ENCODE results near the gene DHRS11. TPM values are rescaled to one million over a fixed set of nuclear protein-coding genes. Genes with fewer than 3 reads are reported as not detected.

Gene DHRS11
- total and polyA plus RNA-seq, 10 of the 15 experiments (the other 5 are each of a cell fraction or from before 2014, with no cell fraction given) = 3.4 to 23.0 (median 14.5) TPM

DNA sequence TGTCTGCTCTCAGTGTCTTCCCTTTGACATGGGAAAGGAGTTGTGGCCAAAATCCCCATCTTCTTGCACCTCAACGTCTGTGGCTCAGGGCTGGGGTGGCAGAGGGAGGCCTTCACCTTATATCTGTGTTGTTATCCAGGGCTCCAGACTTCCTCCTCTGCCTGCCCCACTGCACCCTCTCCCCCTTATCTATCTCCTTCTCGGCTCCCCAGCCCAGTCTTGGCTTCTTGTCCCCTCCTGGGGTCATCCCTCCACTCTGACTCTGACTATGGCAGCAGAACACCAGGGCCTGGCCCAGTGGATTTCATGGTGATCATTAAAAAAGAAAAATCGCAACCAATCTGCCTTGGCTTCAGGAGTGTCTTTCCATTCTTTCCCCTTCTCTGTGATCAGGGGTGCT lies 8.8 kb downstream of the DHRS11 start:
- no peak for TF ChIP-seq PAX5 (IDR thresholded peaks at IDR 0.05; ENCODE audit: borderline replicate concordance, low read depth, low read length)
- TF ChIP-seq SIN3A (IDR thresholded peaks at IDR 0.05; ENCODE audit: low read depth, low read length) = no peak
- no peak for TF ChIP-seq EGR1 (IDR thresholded peaks at IDR 0.05; ENCODE audit: borderline replicate concordance in 1 of 2, low read depth in 2 of 2, low read length in 2 of 2)
- TF ChIP-seq, protein P1, sequence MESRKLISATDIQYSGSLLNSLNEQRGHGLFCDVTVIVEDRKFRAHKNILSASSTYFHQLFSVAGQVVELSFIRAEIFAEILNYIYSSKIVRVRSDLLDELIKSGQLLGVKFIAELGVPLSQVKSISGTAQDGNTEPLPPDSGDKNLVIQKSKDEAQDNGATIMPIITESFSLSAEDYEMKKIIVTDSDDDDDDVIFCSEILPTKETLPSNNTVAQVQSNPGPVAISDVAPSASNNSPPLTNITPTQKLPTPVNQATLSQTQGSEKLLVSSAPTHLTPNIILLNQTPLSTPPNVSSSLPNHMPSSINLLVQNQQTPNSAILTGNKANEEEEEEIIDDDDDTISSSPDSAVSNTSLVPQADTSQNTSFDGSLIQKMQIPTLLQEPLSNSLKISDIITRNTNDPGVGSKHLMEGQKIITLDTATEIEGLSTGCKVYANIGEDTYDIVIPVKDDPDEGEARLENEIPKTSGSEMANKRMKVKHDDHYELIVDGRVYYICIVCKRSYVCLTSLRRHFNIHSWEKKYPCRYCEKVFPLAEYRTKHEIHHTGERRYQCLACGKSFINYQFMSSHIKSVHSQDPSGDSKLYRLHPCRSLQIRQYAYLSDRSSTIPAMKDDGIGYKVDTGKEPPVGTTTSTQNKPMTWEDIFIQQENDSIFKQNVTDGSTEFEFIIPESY (IDR thresholded peaks at IDR 0.05) = no peak
- TF ChIP-seq NBN (IDR thresholded peaks at IDR 0.05) = no peak
- no peak for TF ChIP-seq TARDBP (IDR thresholded peaks at IDR 0.05; ENCODE audit: borderline replicate concordance)
- no peak for TF ChIP-seq ZZZ3 (IDR thresholded peaks at IDR 0.05; ENCODE audit: control insufficient read depth, insufficient read length, low read depth)
- no peak for TF ChIP-seq SREBF2 (IDR thresholded peaks at IDR 0.05; ENCODE audit: low read length)
- RAD21 ChIA-PET (ENCODE audit: unreplicated experiment) = interaction anchor here (1.4 to 4.3 kb wide), 5 partner anchors 7 to 773 kb away, joined by 5 to 28 read pairs (median 10); partner anchors contain the start of genes DHRS11, GGNBP2, MYO19 and PIGW
- BruUV-seq (replicated peaks) = no TSS peak
- ATAC-seq (no peak), DNase-seq (ENCODE audit: low read depth, low spot score) (no peak), FAIRE-seq (no peak)
- SMC1A ChIA-PET (ENCODE audit: uncharacterized antibody, unreplicated experiment) = interaction anchor here (0.7 to 4.2 kb wide), 4 partner anchors 8 to 64 kb away, joined by 3 to 23 read pairs (median 6); partner anchors contain the start of gene PIGW
- Histone ChIP-seq H2AFZ (ENCODE audit: control insufficient read depth, low read depth, low read length) (peak overlapping the region; percentile 97), H3K27me3 (replicated peaks in 1 of 2; ENCODE audit: control insufficient read depth in 2 of 2, insufficient read depth in 2 of 2, low read length in 1 of 2) (no peaks in the 10 kb centered on the region), H3K4me1 (ENCODE audit: control insufficient read depth, insufficient read depth, low read length) (peaks cover 13% of the 10 kb centered on the region), H3K9ac (ENCODE audit: control insufficient read depth, insufficient read depth, low read length) (peak overlapping the region; percentile 81), H3K4me2 (ENCODE audit: control insufficient read depth, insufficient read depth) (peak overlapping the region; percentile 100), H3K36me3 (ENCODE audit: control insufficient read depth in 2 of 2, insufficient read depth in 2 of 2, low read length in 1 of 2) (peaks cover 0 to 1% of the 10 kb centered on the region in 2 experiments; a peak in 1 of 4 replicates), H3K79me2 (ENCODE audit: control insufficient read depth, insufficient read depth, low read length) (peaks cover 30% of the 10 kb centered on the region), H3K27ac (ENCODE audit: control insufficient read depth, insufficient read depth) (no peak overlapping the region; the same call in 1 of the 2 replicates), H4K20me1 (ENCODE audit: control insufficient read depth, insufficient read depth) (peaks cover 2% of the 10 kb centered on the region; the same call in 1 of the 2 replicates), H3K4me3 (peak overlapping the region; percentile 89; the same call in 1 of the 2 replicates), H3K9me3 (replicated peaks; ENCODE audit: control insufficient read depth, insufficient read depth, low read length) (no peaks in the 10 kb centered on the region)
- 74% methylated on average over 3 of the region's 3 CpGs for WGBS (ENCODE audit: insufficient coverage, insufficient replicate concordance, low lambda C conversion rate, missing lambda C conversion rate)
- POLR2A ChIA-PET = interaction anchor here (0.5 to 2.9 kb wide), 9 partner anchors 36 to 807 kb away, joined by 3 to 28 read pairs (median 5); partner anchors contain the start of genes AATF, GGNBP2, MYO19 and PIGW
- intact Hi-C loops (cut with micrococcal nuclease; ENCODE audit: unreplicated experiment) = loop anchor here (5.0 kb wide), 1 partner anchor 53 kb away; no protein-coding TSS in a partner anchor
- CTCF ChIA-PET = interaction anchor here (0.8 to 4.3 kb wide), 12 partner anchors 8 to 1015 kb away, joined by 3 to 91 read pairs (median 22); partner anchors contain the start of genes DHRS11, DUSP14, GGNBP2 and MYO19
- in situ Hi-C loops (cut with MboI) = loop anchor here (10.0 to 25.0 kb wide), 3 partner anchors 462 to 764 kb away; no protein-coding TSS in a partner anchor
